Colonic mucosa (tissue), 4 donors: ENCODE data around the gene RNF224. TPM values are rescaled to one million over a fixed set of nuclear protein-coding genes. Genes with fewer than 3 reads are reported as not detected.
A peak's percentile ranks its signal among the peaks of the same experiment; 100 is the strongest.

ENCODE experiments used
- DNase-seq: peaks from one replicate; pipeline ENCODE4 v3.0.0-alpha.2; 2020
- H3K27ac ChIP-seq: fragments of 200-600 bp; one replicate; pipeline ENCODE4 v1.8.0; 2021
- H3K27me3 ChIP-seq: fragments of 200-600 bp; one replicate; pipeline ENCODE4 v1.8.0; 2021
- H3K36me3 ChIP-seq: fragments of 200-600 bp; one replicate; pipeline ENCODE4 v1.8.0; 2021
- H3K4me1 ChIP-seq: fragments of 200-600 bp; one replicate; pipeline ENCODE4 v1.8.0; 2021; ENCODE audit warnings: mild to moderate bottlenecking
- H3K4me3 ChIP-seq: fragments of 200-600 bp; one replicate; pipeline ENCODE4 v1.8.0; 2021
- H3K9ac ChIP-seq, 2 donors: one replicate each; pipeline ENCODE4 v1.7.0; 2013; ENCODE audit warnings: control low read depth in 2 of 2, low read depth in 2 of 2, low read length in 2 of 2
- H3K9me3 ChIP-seq: fragments of 200-600 bp; one replicate; pipeline ENCODE4 v1.8.0; 2021
- CTCF ChIP-seq: fragments of 200-600 bp; IDR thresholded peaks from one replicate; pipeline ENCODE4 v1.8.0; 2022; ENCODE audit warnings: antibody characterized with exemption, mild to moderate bottlenecking
- intact Hi-C: fragments of 100-400 bp; cut with DNase I; formaldehyde crosslinking; loops from one replicate; pipeline ENCODE4 v1.14.1; 2022
- total RNA-seq, 2 donors: library from RNA; stranded (reverse); fragmentation: NEBNext Ultra II Directional in 1 of 2; extraction: Animal tissue kit (Norgen Biotek cat#: 25700) in 1 of 2; gene quantifications; one replicate each; pipeline ENCODE4 v1.2.1, GENCODE V29; 2021
- donor health status: healthy.
- donor health status: DM: no; HTN: no; CAD: no.
- donor health status: DM: no; HTN: no; CAD: no.

The RNF224 gene
- total RNA-seq, 2 donors from 2014 or later: not detected

- peak; percentile 98 for DNase-seq
- Histone ChIP-seq H3K27ac (peak overlapping the region; percentile 83), H3K4me1 (peaks cover 25% of the 10 kb centered on the region), H3K9ac (peak overlapping the region; percentile 87 to 97), H3K4me3 (peak overlapping the region; percentile 70), H3K9me3 (no peaks in the 10 kb centered on the region), H3K27me3 (peaks cover under 1% of the 10 kb centered on the region), H3K36me3 (no peaks in the 10 kb centered on the region)
- intact Hi-C loops: no loop called here
- no peak for TF ChIP-seq CTCF
Measured at GRCh38 chr9:137223078-137223970, 4.0 kb upstream of the RNF224 start.

- TF ChIP-seq CTCF: no peak
- H3K27ac ChIP-seq: peak within 1 kb of the TSS; percentile 83
- DNase-seq: peak; percentile 49
Measured at GRCh38 chr9:137224830-137225694, 2.2 kb upstream of the RNF224 start, which contains the start of gene CYSRT1. Gene CYSRT1 (plus strand): TSS chr9:137225174. CDS start chr9:137225622, 448 bp downstream.

GRCh38 chr9:137225699-137226331 lies 1.5 kb upstream of the RNF224 start:
- intact Hi-C loops: loop anchor here (2.0 to 5.0 kb wide), 2 partner anchors 39 to 105 kb away; partner anchors contain the start of genes ANAPC2 and SSNA1
- Histone ChIP-seq H3K4me1 (peaks cover 32% of the 10 kb centered on the region), H3K36me3 (no peaks in the 10 kb centered on the region), H3K4me3 (no peak overlapping the region), H3K9ac (no peak overlapping the region), H3K9me3 (no peaks in the 10 kb centered on the region), H3K27ac (no peak overlapping the region), H3K27me3 (peaks cover 20% of the 10 kb centered on the region)
- DNase-seq: no peak
- TF ChIP-seq CTCF: no peak

More at GRCh38 chr9:137224830-137225694, 2.2 kb upstream of the RNF224 start, which contains the start of gene CYSRT1:
- Histone ChIP-seq H3K9ac (peak within 1 kb of the TSS; percentile 87 to 97), H3K4me1 (peaks cover 31% of the 10 kb centered on the region), H3K4me3 (peak within 1 kb of the TSS; percentile 70), H3K36me3 (no peaks in the 10 kb centered on the region), H3K9me3 (no peaks in the 10 kb centered on the region), H3K27me3 (peaks cover 18% of the 10 kb centered on the region)
- intact Hi-C loops: loop anchor here (5.0 kb wide), 1 partner anchor 38 kb away; the partner anchor contains the start of genes ANAPC2 and SSNA1

- intact Hi-C loops: loop anchor here (2.0 to 5.0 kb wide), 2 partner anchors 39 to 106 kb away; partner anchors contain the start of genes ANAPC2 and SSNA1
- Histone ChIP-seq H3K4me1 (peaks cover 30% of the 10 kb centered on the region), H3K27ac (no peak overlapping the region), H3K4me3 (no peak overlapping the region), H3K27me3 (peaks cover 20% of the 10 kb centered on the region), H3K9me3 (no peaks in the 10 kb centered on the region), H3K36me3 (no peaks in the 10 kb centered on the region), H3K9ac (peak overlapping the region in 1 of 2 donors; percentile 46)
- TF ChIP-seq CTCF: no peak
- DNase-seq: no peak
Measured at GRCh38 chr9:137226338-137227053, 806 bp upstream of the RNF224 start.
